GM12878 (cell line): Measurements from ENCODE around the gene OR10V1. TPM values are rescaled to one million over a fixed set of nuclear protein-coding genes. Genes with fewer than 3 reads are reported as not detected.
A peak's percentile ranks its signal among the peaks of the same experiment; 100 is the strongest.

ENCODE experiments used
- ATAC-seq: fragments of 200-7000 bp; cut with Tn5 transposase; 3 replicates; pipeline ENCODE4 v1.9.1; 2020; ENCODE audit warnings: mild to moderate bottlenecking, moderate library complexity
- BruUV-seq: library from RNA; stranded (reverse); fragments of 400-500 nt; replicated peaks from 2 replicates; lab custom pipeline; 2021; lab: Mats Ljungman, UMichigan
- CTCF ChIA-PET: fragments of 300-600 bp; sonication (Branson Sonifier 250); formaldehyde crosslinking; extraction: SDS; loops from one replicate; lab custom pipeline; 2021; ENCODE audit warnings: inconsistent platforms; lab: Yijun Ruan, JAX
- POLR2A ChIA-PET: fragments of 350-600 bp; formaldehyde crosslinking; extraction: SDS; loops from one replicate; lab custom pipeline; 2021; ENCODE audit warnings: inconsistent platforms; lab: Charles Lee
- RAD21 ChIA-PET: fragments of 300-600 bp; sonication (Branson Sonifier 250); formaldehyde crosslinking; loops from one replicate; lab custom pipeline; 2023; ENCODE audit warnings: antibody characterized with exemption; ENCODE audit not compliant: unreplicated experiment; lab: Charles Lee
- SMC1A ChIA-PET: fragments of 300-600 bp; sonication (Branson Sonifier 250); formaldehyde crosslinking; loops from one replicate; lab custom pipeline; 2023; ENCODE audit not compliant: unreplicated experiment, uncharacterized antibody; lab: Charles Lee
- DNase-seq: peaks from one replicate; pipeline ENCODE4 v3.0.0-alpha.2; 2011; ENCODE audit warnings: low read depth, low spot score
- FAIRE-seq: peaks from 3 replicates; lab custom pipeline; 2011; peaks lifted over from hg19 to GRCh38; lab: Jason Lieb, UNC
- H2AFZ ChIP-seq: 2 replicates; pipeline ENCODE4 v1.6.0; 2011; ENCODE audit warnings: low read depth, low read length, control low read depth; ENCODE audit not compliant: control insufficient read depth
- H3K27ac ChIP-seq: 2 replicates; pipeline ENCODE4 v1.5.1; 2011; ENCODE audit warnings: control low read depth; ENCODE audit not compliant: control insufficient read depth, insufficient read depth
- H3K27me3 ChIP-seq, 2 experiments: replicated peaks in 1 of 2; 2 replicates each; pipeline versions ENCODE4 v1.6.0 to v1.6.1; 2011; ENCODE audit warnings: low read length in 1 of 2; ENCODE audit not compliant: control insufficient read depth in 2 of 2, insufficient read depth in 2 of 2
- H3K36me3 ChIP-seq, 2 experiments: 2 replicates each; pipeline ENCODE4 v1.5.1; 2011; ENCODE audit warnings: low read length in 1 of 2; ENCODE audit not compliant: control insufficient read depth in 2 of 2, insufficient read depth in 2 of 2
- H3K4me1 ChIP-seq: 2 replicates; pipeline ENCODE4 v1.6.1; 2011; ENCODE audit warnings: mild to moderate bottlenecking, low read length, moderate library complexity, mixed read lengths; ENCODE audit not compliant: control insufficient read depth, insufficient read depth
- H3K4me2 ChIP-seq: 2 replicates; pipeline ENCODE4 v1.6.0; 2011; ENCODE audit warnings: control low read depth; ENCODE audit not compliant: control insufficient read depth, insufficient read depth
- H3K4me3 ChIP-seq: fragments of 200-600 bp; sonication (generic); 2 replicates; pipeline ENCODE4 v1.5.1; 2016
- H3K79me2 ChIP-seq: 2 replicates; pipeline ENCODE4 v1.6.0; 2011; ENCODE audit warnings: low read length; ENCODE audit not compliant: control insufficient read depth, insufficient read depth
- H3K9ac ChIP-seq: 2 replicates; pipeline ENCODE4 v1.8.0; 2011; ENCODE audit warnings: low read length, control low read depth, mixed read lengths; ENCODE audit not compliant: control insufficient read depth, insufficient read depth
- H3K9me3 ChIP-seq: replicated peaks from 3 replicates; pipeline ENCODE4 v1.5.1; 2011; ENCODE audit warnings: mild to moderate bottlenecking, low read length; ENCODE audit not compliant: control insufficient read depth, insufficient read depth
- H4K20me1 ChIP-seq: 2 replicates; pipeline ENCODE4 v1.6.0; 2011; ENCODE audit not compliant: control insufficient read depth, insufficient read depth
- CHD1 ChIP-seq: IDR thresholded peaks from 2 replicates; pipeline ENCODE4 v1.6.1; 2012; ENCODE audit warnings: low read depth, low read length, improper control_type of control experiment
- EGR1 ChIP-seq, 2 experiments: IDR thresholded peaks; 1 replicate in 1 of 2; 2 replicates in 1 of 2; pipeline ENCODE4 v1.6.1; 2011 to 2012; ENCODE audit warnings: low read depth in 2 of 2, low read length in 2 of 2, borderline replicate concordance in 1 of 2, mild to moderate bottlenecking in 1 of 2, moderate library complexity in 1 of 2
- EP300 ChIP-seq, 2 experiments: fragments of 150-350 bp in 1 of 2; IDR thresholded peaks; 2 replicates each; pipeline ENCODE4 v1.6.1; 2011 to 2012; ENCODE audit warnings: low read depth in 2 of 2, low read length in 2 of 2, borderline replicate concordance in 1 of 2, improper control_type of control experiment in 1 of 2, inconsistent platforms in 1 of 2; ENCODE audit not compliant: control insufficient read depth in 1 of 2
- ESRRA ChIP-seq: IDR thresholded peaks from 2 replicates; pipeline ENCODE4 v1.6.1; 2012; ENCODE audit warnings: mild to moderate bottlenecking, low read length, improper control_type of control experiment
- KDM1A ChIP-seq: fragments of 200-600 bp; sonication (generic); IDR thresholded peaks from 2 replicates; pipeline ENCODE4 v1.6.1; 2016; ENCODE audit warnings: borderline replicate concordance
- MTA2 ChIP-seq: fragments of 450-650 bp; IDR thresholded peaks from 2 replicates; pipeline ENCODE4 v1.6.1; 2016; ENCODE audit warnings: low read depth, mild to moderate bottlenecking, moderate library complexity
- NR2C1 ChIP-seq: fragments of 450-650 bp; IDR thresholded peaks from 2 replicates; pipeline ENCODE4 v1.6.1; 2017; ENCODE audit warnings: antibody characterized with exemption, mild to moderate bottlenecking, moderate library complexity
- NR2C2 ChIP-seq: IDR thresholded peaks from 2 replicates; pipeline ENCODE4 v1.6.1; 2011; ENCODE audit warnings: borderline replicate concordance, low read depth; ENCODE audit not compliant: control insufficient read depth, insufficient read length
- NR2F1 ChIP-seq: fragments of 450-650 bp; conservative IDR thresholded peaks from 2 replicates; pipeline ENCODE4 v1.6.1; 2017; ENCODE audit warnings: mild to moderate bottlenecking
- NRF1 ChIP-seq: conservative IDR thresholded peaks from 2 replicates; pipeline ENCODE4 v1.6.1; 2011; ENCODE audit warnings: mild to moderate bottlenecking, low read depth, low read length, improper control_type of control experiment
- POLR2A ChIP-seq: IDR thresholded peaks from 2 replicates; pipeline ENCODE4 v1.6.1; 2011; ENCODE audit warnings: low read depth, mild to moderate bottlenecking, low read length
- RAD21 ChIP-seq: IDR thresholded peaks from 2 replicates; pipeline ENCODE4 v1.6.1; 2011; ENCODE audit warnings: mild to moderate bottlenecking, low read depth, low read length, moderate library complexity; ENCODE audit not compliant: insufficient read depth
- RB1 ChIP-seq: fragments of 450-650 bp; formaldehyde crosslinking; IDR thresholded peaks from 2 replicates; pipeline ENCODE4 v1.6.1; 2017; ENCODE audit warnings: mild to moderate bottlenecking, borderline replicate concordance
- RUNX3 ChIP-seq: IDR thresholded peaks from 2 replicates; pipeline ENCODE4 v1.6.1; 2012; ENCODE audit warnings: low read length, inconsistent platforms
- ZNF207 ChIP-seq: fragments of 450-650 bp; IDR thresholded peaks from 2 replicates; pipeline ENCODE4 v1.6.1; 2014; ENCODE audit warnings: antibody characterized with exemption, mild to moderate bottlenecking, borderline replicate concordance
- ZNF24 ChIP-seq: fragments of 450-650 bp; IDR thresholded peaks from 2 replicates; pipeline ENCODE4 v1.6.1; 2017; ENCODE audit warnings: antibody characterized with exemption, mild to moderate bottlenecking
- ZNF274 ChIP-seq: IDR thresholded peaks from one replicate; pipeline ENCODE4 v1.8.0; 2011; ENCODE audit not compliant: insufficient read length, insufficient read depth
- WGBS: methylation state at CpG from one replicate; pipeline ENCODE4 v1.1.6; 2016; ENCODE audit warnings: low lambda C conversion rate; ENCODE audit not compliant: insufficient replicate concordance, insufficient coverage; ENCODE audit errors: missing lambda C conversion rate; 5-methylcytosine and 5-hydroxymethylcytosine counted together
- in situ Hi-C: fragments of 300-500 bp; cut with MboI; formaldehyde crosslinking; loops from 9 replicates; pipeline ENCODE4 v1.14.3; 2018; ENCODE audit warnings: mixed read lengths
- intact Hi-C: fragments of 100-400 bp; cut with micrococcal nuclease; formaldehyde crosslinking; loops from one replicate; pipeline ENCODE4 v1.14.2; 2022; ENCODE audit not compliant: unreplicated experiment
- polyA plus RNA-seq, 11 experiments: library from polyadenylated mRNA; depleted of rRNA in 4 of 11; unstranded in 6 of 11; stranded (reverse) in 5 of 11; fragments of >200 nt; fragmentation: Nextera tagmentation in 4 of 11; fragmentation: Illumina TruSeq in 1 of 11; extraction: Ambion mirVana in 4 of 11; extraction: Trizol in 1 of 11; gene quantifications; 1 replicate in 1 of 11; 2 replicates in 10 of 11; pipeline versions ENCODE4 v1.2.1 to v1.2.3, GENCODE V29; 2011 to 2016; ENCODE audit warnings: inconsistent platforms in 2 of 11, missing spikeins in 2 of 11, low read depth in 1 of 11
- total RNA-seq, 4 experiments: library from RNA; depleted of rRNA in 3 of 4; stranded (reverse); fragments of >200 nt in 3 of 4; fragmentation: Illumina TruSeq in 1 of 4; extraction: Trizol in 1 of 4; gene quantifications; 2 replicates each; pipeline versions ENCODE4 v1.2.1 to v1.2.3, GENCODE V29; 2013 to 2021
- TF ChIP-seq, protein P1 (sequence below): fragments of 450-650 bp; IDR thresholded peaks from 2 replicates; pipeline ENCODE4 v1.6.1; 2017; ENCODE audit warnings: low read depth, mild to moderate bottlenecking, moderate library complexity
- TF ChIP-seq, protein P2 (sequence below): IDR thresholded peaks from 2 replicates; pipeline ENCODE4 v1.6.1; 2012; ENCODE audit warnings: low read depth, low read length, improper control_type of control experiment

OR10V1 gene
- total and polyA plus RNA-seq, 10 of the 15 experiments (the other 5 are each of a cell fraction or from before 2014, with no cell fraction given) = not detected

DNA sequence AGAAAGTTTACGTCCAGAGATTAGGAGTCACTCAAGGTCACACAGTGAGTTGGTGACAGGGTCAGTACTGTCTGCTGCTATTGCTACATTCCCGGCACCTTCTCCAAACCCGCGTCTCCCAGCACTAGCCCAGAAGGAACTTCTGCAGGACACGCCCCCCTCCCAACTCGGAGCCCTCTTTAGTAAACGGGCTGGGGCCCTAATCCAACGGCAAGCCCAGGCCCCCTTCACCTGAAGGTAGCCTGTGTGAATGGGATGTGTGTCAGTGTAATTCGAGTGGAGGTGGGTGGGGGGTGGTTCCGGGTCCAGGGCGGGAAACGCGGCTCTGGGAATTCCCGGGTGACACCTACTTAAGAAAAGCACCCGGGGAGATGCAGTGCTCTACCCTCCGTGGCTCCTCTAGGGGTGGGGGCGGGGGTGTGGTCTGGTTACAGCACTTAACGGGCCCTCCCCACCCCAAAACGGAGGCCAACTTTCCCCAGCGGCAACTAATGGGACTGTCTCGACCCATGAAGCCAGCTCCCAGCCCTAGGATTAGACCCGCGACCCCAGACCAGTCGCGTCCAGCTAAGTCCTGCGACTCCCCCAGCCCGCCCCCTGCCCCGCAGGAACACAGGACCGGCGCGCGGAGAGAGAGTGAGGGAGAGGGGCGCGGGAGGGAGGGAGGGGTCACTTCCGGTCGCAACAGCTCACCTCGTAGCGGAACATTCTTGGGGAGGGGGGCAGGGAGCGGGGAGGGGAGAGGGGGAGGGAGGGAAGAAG lies 45.3 kb downstream of the OR10V1 start:
- Histone ChIP-seq H3K9ac (peak overlapping the region; percentile 86), H3K36me3 (peaks cover 0 to 17% of the 10 kb centered on the region in 2 experiments; a peak in 2 of 4 replicates), H3K9me3 (no peaks in the 10 kb centered on the region), H3K27ac (peak overlapping the region; percentile 86), H3K4me2 (peak overlapping the region; percentile 78), H4K20me1 (no peaks in the 10 kb centered on the region), H3K79me2 (peaks cover 39% of the 10 kb centered on the region), H3K4me3 (peak overlapping the region; percentile 98), H3K4me1 (no peaks in the 10 kb centered on the region; the same call in 1 of the 2 replicates), H3K27me3 (no peaks in the 10 kb centered on the region), H2AFZ (peak overlapping the region; percentile 58)
- in situ Hi-C loops (loop anchor here (5.0 to 25.0 kb wide), 2 partner anchors 116 to 1081 kb away; partner anchors contain the start of genes LPXN and ZFP91), intact Hi-C loops (loop anchor here (2.0 to 10.0 kb wide), 4 partner anchors 54 to 454 kb away; partner anchors contain the start of genes MPEG1, MRPL16 and OSBP)
- ATAC-seq (peak; percentile 61), DNase-seq (no peak), FAIRE-seq (no peak)
- WGBS = 0% methylated on average over 24 of the region's 39 CpGs
- RAD21 ChIA-PET = interaction anchor here (0.9 to 1.8 kb wide), 10 partner anchors 8 to 445 kb away, joined by 3 to 16 read pairs (median 4); partner anchors contain the start of gene OSBP
- CTCF ChIA-PET = interaction anchor here (0.6 to 2.3 kb wide), 8 partner anchors 9 to 617 kb away, joined by 3 to 15 read pairs (median 4); partner anchors contain the start of gene OSBP
- POLR2A ChIA-PET = interaction anchor here (0.7 to 2.2 kb wide), 14 partner anchors 8 to 111 kb away, joined by 3 to 26 read pairs (median 4); partner anchors contain the start of gene OSBP
- SMC1A ChIA-PET = interaction anchor here (0.9 to 2.9 kb wide), 7 partner anchors 9 to 133 kb away, joined by 3 to 9 read pairs (median 5); partner anchors contain the start of gene OSBP
- no TSS peak for BruUV-seq
- TF ChIP-seq RAD21 (no peak), EP300 (IDR thresholded peaks at IDR 0.05; ENCODE audit: borderline replicate concordance in 1 of 2, control insufficient read depth in 1 of 2, low read depth in 2 of 2, low read length in 2 of 2) (no peak), CHD1 (no peak), EGR1 (IDR thresholded peaks at IDR 0.05; ENCODE audit: borderline replicate concordance in 1 of 2, low read depth in 2 of 2, low read length in 2 of 2) (peak in 1 of 2 experiments; percentile 61; a peak in 1 of 3 replicates), POLR2A (peak; percentile 48; the same call in 1 of the 2 replicates), RUNX3 (peak; percentile 33), NR2F1 (no peak), ZNF274 (no peak), NRF1 (no peak), NR2C1 (no peak), ZNF24 (no peak), RB1 (peak; percentile 60; the same call in 1 of the 2 replicates), MTA2 (no peak), KDM1A (no peak), ZNF207 (no peak), NR2C2 (no peak), ESRRA (peak; percentile 36; the same call in 1 of the 2 replicates)
- TF ChIP-seq, protein P1, sequence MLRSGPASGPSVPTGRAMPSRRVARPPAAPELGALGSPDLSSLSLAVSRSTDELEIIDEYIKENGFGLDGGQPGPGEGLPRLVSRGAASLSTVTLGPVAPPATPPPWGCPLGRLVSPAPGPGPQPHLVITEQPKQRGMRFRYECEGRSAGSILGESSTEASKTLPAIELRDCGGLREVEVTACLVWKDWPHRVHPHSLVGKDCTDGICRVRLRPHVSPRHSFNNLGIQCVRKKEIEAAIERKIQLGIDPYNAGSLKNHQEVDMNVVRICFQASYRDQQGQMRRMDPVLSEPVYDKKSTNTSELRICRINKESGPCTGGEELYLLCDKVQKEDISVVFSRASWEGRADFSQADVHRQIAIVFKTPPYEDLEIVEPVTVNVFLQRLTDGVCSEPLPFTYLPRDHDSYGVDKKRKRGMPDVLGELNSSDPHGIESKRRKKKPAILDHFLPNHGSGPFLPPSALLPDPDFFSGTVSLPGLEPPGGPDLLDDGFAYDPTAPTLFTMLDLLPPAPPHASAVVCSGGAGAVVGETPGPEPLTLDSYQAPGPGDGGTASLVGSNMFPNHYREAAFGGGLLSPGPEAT = 0 out of 2 replicates have a peak, but pooled peaks have one; percentile 12
- TF ChIP-seq, protein P2, sequence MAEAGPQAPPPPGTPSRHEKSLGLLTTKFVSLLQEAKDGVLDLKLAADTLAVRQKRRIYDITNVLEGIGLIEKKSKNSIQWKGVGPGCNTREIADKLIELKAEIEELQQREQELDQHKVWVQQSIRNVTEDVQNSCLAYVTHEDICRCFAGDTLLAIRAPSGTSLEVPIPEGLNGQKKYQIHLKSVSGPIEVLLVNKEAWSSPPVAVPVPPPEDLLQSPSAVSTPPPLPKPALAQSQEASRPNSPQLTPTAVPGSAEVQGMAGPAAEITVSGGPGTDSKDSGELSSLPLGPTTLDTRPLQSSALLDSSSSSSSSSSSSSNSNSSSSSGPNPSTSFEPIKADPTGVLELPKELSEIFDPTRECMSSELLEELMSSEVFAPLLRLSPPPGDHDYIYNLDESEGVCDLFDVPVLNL = peak; percentile 67
